GM12891 (cell line): ENCODE data around the gene CCL5.

Source experiments
- PAX5 ChIP-seq: IDR thresholded peaks from 2 replicates; pipeline ENCODE4 v1.6.1; 2011; ENCODE audit warnings: low read length, moderate library complexity, mild to moderate bottlenecking; ENCODE audit not compliant: insufficient read depth, severe bottlenecking
- POLR2A ChIP-seq: IDR thresholded peaks from 2 replicates; pipeline ENCODE4 v1.6.1; 2011; ENCODE audit warnings: low read depth, low read length, control low read depth
- POLR2AphosphoS5 ChIP-seq: IDR thresholded peaks from 2 replicates; pipeline ENCODE4 v1.6.1; 2011; ENCODE audit warnings: low read depth, low read length, control low read depth
- POU2F2 ChIP-seq: IDR thresholded peaks from 2 replicates; pipeline ENCODE4 v1.6.1; 2011; ENCODE audit warnings: low read depth, mild to moderate bottlenecking, control low read depth, low read length, moderate library complexity
- SPI1 ChIP-seq: IDR thresholded peaks from 2 replicates; pipeline ENCODE4 v1.6.1; 2011; ENCODE audit warnings: low read depth, low read length, control low read depth
- TAF1 ChIP-seq: IDR thresholded peaks from 2 replicates; pipeline ENCODE4 v1.6.1; 2011; ENCODE audit warnings: low read depth, low read length, control low read depth

DNA sequence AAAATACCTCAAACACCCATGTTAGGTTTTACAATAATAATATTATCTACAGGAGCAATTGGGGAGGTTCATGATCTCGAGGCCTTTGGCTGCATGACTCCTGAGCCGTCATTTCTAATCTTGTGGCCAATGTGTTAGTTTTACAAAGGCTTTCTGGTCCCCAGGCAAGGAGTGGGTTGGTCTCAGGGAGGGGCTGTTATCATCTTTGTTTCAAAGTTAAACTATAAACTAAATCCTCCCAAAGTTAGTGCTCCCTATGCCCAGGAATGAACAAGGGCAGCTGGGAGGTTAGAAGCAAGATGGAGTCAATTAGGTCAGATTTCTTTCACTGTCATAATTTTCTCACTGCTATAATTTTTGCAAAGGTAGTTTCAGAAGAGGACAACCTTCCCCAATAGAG is 9.1 kb upstream of the CCL5 start:
- TF ChIP-seq POLR2A (no peak), TAF1 (no peak), POLR2AphosphoS5 (no peak), SPI1 (no peak), POU2F2 (no peak), PAX5 (no peak)
